NT2/D1 (cell line): ENCODE measurements around the gene PKP4.

Experiments used
- SUZ12 ChIP-seq: IDR thresholded peaks from 2 replicates; pipeline ENCODE4 v1.6.1; 2011; ENCODE audit not compliant: insufficient read length, insufficient read depth; ENCODE audit errors: extremely low read depth
- YY1 ChIP-seq: IDR thresholded peaks from 2 replicates; pipeline ENCODE4 v1.6.1; 2011; ENCODE audit not compliant: insufficient read length, insufficient read depth

- TF ChIP-seq YY1 (no peak), SUZ12 (no peak)
Measured at GRCh38 chr2:158491072-158491471, 34.3 kb downstream of the PKP4 start.
